NT2/D1 (cell line): ENCODE data around the gene ARPIN.

Experiments
- SUZ12 ChIP-seq: IDR thresholded peaks from 2 replicates; pipeline ENCODE4 v1.6.1; 2011; ENCODE audit not compliant: insufficient read length, insufficient read depth; ENCODE audit errors: extremely low read depth
- ZNF274 ChIP-seq: IDR thresholded peaks from 2 replicates; pipeline ENCODE4 v1.6.1; 2011; ENCODE audit warnings: mild to moderate bottlenecking, low read depth, low read length

DNA sequence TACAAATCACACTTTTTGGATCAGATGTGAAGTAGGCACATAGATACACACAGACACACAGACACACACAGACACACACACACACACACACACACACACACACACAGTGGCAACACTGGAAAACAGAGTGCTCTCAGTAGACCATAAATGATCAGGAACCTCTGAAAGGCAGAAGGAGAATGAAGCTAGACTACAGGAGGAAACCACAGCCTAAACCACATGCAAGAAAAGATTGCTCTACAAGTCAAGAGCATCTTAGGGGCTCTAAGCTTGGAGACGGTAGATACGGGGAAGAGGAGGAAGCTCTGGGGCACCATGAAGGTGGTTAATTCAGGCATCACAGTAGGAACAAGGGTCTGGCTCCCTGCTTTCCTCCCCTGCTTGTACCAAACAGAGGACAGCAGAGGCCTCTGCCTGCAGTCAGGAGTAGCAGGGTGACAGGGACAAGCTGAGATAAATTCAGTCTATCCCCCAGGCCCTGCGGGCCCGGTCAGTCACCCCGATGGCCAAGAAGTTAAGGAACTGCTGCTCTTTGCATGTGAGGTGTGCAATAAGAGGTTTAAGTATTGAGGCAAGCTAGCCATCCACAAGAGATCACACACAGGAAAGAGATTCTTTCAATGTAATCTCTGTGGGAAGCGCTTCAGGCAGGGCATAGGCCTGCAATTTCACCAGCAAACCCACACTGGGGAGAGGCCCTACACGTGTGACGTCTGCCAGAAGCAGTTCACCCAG, 23.5 kb upstream of the ARPIN start:
- TF ChIP-seq ZNF274 (no peak), SUZ12 (no peak)
